ENCODE measurements around the gene ZNF850.

DNA sequence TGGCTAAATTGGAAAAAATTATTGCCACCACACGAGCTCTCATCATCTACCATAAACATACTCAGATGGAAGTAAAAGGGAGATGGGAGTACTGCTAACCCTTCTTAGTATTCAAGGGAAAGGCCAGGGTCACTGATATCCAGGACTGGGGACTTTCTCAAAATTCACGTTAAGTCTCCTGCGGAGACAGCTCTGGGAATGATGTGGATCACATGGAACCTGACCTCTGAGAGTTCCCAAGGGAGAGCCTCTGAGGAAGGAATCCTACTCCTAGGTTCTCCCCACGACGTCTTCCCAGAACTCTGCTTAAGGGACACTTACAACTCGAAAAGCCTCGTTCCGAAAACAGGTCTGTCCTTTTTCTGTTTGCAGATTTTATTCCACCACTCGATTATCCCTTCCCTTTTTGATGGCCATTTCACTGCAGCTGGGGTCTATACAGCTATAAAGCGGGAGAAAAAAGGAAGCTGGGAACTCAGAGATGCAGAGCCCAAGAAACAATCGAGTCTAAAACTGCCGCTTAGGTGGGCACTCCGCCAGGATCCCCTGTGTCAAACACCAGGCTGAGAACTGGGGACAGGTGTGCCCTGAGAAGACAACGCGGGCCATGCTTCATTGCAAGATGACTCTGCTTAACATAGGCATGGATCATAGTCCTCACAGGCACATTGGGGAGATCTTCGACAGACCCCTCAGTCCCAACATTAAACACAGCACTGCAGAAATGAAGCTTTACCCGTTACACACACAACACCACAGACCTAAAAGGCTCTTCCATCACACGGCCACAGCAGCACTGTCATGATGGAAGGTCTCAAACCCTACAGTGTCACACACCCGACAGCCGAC lies 86.0 kb downstream of the ZNF850 start:
- TF ChIP-seq, protein P1, sequence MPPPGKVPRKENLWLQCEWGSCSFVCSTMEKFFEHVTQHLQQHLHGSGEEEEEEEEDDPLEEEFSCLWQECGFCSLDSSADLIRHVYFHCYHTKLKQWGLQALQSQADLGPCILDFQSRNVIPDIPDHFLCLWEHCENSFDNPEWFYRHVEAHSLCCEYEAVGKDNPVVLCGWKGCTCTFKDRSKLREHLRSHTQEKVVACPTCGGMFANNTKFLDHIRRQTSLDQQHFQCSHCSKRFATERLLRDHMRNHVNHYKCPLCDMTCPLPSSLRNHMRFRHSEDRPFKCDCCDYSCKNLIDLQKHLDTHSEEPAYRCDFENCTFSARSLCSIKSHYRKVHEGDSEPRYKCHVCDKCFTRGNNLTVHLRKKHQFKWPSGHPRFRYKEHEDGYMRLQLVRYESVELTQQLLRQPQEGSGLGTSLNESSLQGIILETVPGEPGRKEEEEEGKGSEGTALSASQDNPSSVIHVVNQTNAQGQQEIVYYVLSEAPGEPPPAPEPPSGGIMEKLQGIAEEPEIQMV (tag; conservative IDR thresholded peaks at IDR 0.05; ENCODE audit: low read depth), result no peak
- TF ChIP-seq NBN (IDR thresholded peaks at IDR 0.05; ENCODE audit: low read depth) (no peak), FOXM1 (IDR thresholded peaks at IDR 0.05; ENCODE audit: low read depth) (no peak), FOXM1 (CRISPR knock-in tag; IDR thresholded peaks at IDR 0.05; ENCODE audit: low read depth) (no peak), EZH2 (IDR thresholded peaks at IDR 0.05; ENCODE audit: borderline replicate concordance, low read depth, low read length) (no peak)

Data from K562 (cell line).